GM21447 (cell line): ENCODE results near the gene XIRP2.

Experiments used
- ATAC-seq: cut with Tn5 transposase; IDR thresholded peaks from one replicate; pipeline ENCODE4 v1.9.1; 2021; ENCODE audit not compliant: unreplicated experiment

Gene XIRP2, protein sequence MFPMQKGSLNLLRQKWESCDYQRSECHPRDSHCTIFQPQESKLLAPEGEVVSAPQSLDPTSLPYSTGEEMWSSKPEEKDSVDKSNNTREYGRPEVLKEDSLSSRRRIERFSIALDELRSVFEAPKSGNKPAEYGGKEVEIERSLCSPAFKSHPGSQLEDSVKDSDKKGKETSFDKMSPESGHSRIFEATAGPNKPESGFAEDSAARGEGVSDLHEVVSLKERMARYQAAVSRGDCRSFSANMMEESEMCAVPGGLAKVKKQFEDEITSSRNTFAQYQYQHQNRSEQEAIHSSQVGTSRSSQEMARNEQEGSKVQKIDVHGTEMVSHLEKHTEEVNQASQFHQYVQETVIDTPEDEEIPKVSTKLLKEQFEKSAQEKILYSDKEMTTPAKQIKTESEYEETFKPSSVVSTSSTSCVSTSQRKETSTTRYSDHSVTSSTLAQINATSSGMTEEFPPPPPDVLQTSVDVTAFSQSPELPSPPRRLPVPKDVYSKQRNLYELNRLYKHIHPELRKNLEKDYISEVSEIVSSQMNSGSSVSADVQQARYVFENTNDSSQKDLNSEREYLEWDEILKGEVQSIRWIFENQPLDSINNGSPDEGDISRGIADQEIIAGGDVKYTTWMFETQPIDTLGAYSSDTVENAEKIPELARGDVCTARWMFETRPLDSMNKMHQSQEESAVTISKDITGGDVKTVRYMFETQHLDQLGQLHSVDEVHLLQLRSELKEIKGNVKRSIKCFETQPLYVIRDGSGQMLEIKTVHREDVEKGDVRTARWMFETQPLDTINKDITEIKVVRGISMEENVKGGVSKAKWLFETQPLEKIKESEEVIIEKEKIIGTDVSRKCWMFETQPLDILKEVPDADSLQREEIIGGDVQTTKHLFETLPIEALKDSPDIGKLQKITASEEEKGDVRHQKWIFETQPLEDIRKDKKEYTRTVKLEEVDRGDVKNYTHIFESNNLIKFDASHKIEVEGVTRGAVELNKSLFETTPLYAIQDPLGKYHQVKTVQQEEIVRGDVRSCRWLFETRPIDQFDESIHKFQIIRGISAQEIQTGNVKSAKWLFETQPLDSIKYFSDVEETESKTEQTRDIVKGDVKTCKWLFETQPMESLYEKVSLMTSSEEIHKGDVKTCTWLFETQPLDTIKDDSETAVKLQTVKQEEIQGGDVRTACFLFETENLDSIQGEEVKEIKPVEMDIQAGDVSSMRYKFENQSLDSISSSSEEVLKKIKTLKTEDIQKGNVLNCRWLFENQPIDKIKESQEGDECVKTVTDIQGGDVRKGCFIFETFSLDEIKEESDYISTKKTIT (N-terminal part only)

DNA sequence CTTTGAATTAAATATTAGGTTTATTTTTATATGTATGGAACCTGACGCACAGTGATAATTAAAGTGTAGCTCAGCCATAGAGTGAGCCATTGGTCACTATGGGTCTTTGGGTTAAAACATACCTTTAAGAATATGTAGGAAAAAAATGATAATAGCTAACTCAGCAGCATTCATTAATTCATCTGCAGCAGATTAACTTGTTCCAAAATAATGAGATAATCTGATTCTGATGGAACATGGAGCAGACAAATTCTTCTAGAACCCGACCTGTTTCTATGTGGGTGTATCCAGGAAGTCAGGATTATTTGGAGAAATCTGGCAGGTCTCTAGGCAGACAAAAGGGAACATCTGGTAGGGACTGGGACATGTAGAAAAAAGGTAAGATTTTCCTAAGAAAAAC, at the start of gene XIRP2:
XIRP2 (plus strand) TSS at position 301 of the 400 bp plus-strand sequence. CDS start 15,003 bp downstream, outside the sequence.
- no peak for ATAC-seq

DNA sequence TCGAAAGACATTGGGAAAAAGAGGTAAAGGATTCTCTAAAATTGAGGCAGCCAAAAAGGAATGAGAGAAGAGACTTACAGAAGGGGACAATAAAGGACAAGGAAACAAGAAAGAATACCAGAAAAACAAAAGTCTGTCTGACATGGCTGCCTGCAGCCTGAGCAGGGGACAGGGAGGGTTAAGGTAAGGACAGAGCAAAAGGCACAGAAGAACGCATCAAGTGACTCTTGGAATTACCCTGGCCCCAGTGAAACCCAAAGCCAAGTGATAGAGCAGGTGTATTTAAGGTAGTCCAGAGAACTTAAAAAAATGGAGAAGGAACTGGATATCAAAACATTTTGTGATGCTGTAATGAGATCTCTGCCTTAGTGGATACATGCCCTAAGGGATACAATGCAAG, 47.1 kb upstream of the XIRP2 start:
- no peak for ATAC-seq

DNA sequence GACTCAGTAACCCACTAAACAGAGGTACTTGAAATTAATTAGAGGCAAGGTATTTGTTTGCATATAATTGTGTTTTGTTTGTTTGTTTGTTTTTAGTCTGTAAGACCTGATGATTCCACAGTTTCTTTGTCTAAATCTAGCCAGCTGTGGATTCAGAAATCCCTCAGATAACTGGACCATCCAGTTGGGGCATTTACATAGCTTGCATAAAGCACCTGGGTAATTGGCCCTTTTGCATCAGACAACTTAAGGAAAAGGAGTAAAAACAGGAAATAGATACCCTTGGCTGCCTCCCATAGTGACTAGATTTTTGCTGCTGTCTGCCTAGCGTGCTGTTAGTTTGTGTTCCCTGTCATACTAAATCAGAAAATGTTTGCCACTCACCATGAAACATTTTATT, 46.6 kb upstream of the XIRP2 start:
- ATAC-seq, result no peak

DNA sequence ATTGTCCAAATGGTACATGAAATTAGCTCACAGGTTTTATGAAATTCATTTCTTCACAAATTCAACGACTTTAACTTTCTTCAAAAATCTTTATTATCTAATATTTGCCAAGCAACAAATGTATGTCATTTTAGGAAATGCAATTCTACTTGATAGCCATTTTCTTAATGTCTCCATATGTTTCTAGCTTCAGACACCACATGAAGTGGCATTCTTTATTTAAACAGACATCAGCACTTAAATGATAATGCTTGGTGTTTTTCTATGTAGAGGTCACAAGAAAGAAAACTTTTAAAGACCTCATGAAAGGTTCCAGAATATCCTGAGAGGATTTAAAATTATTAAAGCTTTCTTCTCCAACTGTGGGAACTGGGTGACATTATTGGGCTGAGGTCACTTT, 44.2 kb upstream of the XIRP2 start:
- ATAC-seq, result no peak

DNA sequence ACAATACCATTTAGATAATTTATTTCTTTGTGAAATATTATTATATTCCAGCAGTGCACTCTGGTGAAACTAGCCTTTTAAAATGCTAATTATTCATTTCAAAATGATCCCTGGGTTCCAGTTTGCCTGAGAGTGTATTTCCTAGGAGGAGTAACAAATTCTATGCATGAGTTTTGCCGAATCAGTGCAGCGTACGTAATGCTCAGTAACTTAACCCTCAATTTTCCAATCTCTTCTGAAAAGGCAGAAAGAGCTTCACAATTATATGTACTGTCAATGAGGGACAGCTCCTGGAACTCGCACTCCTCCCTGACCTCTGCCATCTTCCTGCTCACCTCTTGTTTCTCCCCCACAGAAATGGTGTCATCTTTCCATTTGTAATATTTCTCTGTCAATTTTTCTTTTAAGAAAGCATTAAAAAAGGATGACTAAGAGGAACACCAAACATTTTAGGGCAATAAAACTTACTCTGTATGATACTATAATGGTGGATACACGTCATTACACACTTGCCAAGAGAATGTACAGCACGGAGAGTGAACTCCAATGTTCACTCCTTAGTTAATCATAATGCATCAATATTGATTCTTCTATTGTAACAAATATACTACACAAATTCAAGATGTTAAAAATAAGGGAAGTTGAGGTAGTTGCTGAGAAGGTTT, 25.7 kb upstream of the XIRP2 start:
- no peak for ATAC-seq

DNA sequence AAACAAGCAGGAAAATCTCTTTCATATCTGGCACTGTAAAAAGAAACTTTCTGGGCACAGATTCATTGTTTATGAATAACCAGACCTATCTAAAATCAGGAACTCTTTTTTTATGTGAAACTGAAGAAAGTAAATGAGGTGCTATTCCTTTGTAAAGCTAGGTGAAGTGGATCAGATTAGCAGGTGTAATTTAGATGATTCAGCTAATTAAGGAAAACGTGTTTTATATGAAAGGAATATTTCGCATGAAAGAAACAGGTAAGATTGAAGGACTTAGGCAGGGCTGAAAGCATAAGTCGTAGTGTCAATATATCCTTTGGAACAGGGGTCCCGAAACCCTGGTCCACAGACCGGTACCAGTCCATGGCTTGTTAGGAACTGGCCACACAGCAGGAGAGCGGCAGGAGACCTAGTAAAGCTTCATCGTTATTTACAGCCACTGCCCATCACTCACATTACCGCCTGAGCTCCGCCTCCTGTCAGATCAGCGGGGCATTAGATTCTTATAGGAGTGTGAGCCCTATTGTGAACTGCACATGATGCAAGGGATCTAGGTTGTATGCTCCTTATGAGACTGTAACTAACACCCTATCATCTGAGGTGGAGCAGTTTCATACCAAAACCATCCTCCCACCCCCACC, 20.3 kb upstream of the XIRP2 start:
- ATAC-seq, result no peak

DNA sequence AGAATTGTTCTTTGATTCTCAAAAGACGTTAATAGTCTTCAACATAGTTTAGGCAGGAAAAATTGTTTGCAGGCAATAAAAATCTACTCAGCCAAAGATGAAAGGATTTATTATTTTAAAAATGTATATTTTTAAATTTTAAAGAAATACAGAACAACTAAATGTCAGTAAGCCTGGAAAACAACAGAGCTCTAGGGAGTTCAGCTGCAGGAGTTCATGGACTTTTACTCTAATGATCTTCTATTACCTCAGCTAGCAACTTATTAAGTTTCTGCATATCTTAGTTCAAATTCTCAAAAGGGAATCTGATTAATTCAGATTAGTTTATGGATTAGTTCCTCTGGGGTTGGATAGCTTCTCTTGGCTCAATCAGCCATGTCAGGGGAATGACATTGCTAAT, 17.9 kb upstream of the XIRP2 start:
- ATAC-seq, result no peak

DNA sequence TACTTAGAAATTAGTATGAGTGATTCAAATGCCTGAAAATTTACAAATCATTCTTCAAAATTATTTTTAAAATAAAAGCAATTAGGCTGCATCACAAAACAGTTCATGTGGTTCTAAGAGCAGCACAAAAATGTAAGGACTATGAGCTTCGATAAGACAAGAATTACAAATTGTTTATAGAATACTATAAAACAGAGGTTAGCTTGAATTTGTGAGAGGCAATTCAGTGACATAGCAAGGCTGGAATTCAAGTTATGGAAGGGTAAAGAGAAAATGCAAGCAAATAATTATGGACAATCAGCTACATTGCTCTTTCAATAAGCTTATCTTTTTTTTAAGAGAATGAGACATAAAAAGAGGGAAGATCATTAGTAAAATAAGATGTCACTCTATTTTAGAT, 7.1 kb upstream of the XIRP2 start:
- ATAC-seq, result no peak

DNA sequence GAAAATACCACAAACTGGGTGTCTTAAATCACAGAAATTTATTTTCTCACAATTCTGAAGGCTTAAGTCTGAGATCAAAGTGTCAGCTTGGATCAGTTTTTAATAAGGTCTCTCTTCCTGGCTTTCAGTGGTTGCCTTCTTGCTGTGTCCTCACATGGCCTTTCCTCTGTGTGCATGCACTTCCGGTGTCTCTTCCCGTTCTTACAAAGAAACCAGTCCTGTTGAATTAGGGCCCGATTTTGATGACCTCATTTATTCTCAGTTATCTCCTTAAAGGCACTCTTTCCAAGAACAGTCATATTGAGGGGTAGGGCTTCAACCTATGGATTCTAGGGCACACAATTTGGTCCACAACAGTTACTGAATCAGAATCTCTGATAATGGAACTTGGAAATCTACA, 5.4 kb upstream of the XIRP2 start:
- no peak for ATAC-seq

DNA sequence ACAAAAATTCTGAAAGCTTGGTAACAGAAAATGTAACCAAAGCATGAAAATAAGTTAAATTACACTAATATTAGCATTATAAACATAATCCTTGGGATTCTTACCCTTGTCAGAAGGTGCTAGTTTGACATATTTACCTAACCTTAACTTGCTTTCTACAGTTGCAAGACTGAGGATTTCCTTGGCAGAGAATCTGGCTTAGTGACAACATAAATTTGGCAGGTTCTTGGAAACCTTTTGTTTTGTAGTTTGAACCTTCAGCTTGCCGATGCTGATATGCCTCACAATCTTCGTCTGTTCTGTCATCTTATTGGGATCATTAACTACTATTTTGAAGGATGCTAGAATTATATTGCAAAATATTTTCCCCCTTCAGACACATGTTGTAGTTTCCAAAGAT, 3.4 kb downstream of the XIRP2 start:
- no peak for ATAC-seq

DNA sequence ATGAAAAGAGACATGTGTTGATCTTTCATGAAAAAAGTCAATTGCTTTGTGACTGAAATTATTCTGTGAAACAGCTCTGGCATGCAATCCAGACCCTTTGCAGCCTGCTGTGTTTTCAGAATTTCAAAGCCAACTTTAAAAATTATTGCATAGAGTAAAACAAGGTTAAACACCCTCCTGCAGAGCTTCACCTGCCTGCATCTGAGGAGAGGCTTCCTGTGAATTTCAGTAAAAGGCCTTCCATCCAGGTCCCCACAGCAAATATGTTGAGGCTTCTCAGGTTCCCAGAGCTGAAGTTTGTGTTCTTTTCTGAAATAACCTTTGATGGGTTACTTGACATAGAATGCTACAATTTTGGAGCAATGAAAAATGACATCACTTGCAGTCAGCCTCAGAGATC, 4.1 kb downstream of the XIRP2 start:
- ATAC-seq, result no peak

DNA sequence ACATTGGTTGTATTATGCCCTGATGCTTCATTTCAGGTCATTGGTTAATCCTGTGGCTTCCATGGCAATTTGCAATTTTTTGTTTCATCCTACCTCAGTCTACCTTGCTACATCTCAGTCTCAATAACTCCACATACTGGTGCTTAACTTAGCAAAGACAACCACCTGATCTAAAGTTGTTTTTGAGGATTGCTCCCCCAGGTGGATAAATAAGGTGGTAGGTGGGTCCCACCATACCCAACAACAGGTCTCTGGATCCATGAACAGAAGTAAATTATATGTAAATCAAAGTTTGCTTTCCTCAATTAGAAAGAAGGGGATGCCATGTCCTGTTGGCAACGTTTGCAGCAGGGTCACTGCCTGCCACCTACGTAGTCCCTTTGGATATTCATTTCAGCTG, 7.0 kb downstream of the XIRP2 start:
- no peak for ATAC-seq

DNA sequence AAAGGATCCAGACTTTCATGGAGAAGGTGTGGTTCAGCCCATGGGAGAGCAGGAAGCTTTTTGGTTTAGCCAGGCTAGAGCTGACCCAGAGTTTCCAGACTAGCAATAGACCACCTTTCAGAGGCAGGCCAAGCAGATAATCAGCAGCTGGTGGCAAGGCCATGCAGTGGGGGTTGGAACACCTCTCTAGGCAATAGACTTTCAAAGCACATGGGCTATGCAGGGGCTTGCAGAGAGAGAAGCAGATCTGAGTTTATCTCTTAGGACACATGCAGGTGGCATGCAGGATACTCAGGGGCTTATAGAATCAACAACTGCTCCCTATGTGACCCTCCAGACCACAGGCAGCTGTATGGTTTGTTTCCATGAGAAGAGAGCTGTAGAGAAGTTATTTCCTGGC, 9.4 kb downstream of the XIRP2 start:
- ATAC-seq, result no peak

DNA sequence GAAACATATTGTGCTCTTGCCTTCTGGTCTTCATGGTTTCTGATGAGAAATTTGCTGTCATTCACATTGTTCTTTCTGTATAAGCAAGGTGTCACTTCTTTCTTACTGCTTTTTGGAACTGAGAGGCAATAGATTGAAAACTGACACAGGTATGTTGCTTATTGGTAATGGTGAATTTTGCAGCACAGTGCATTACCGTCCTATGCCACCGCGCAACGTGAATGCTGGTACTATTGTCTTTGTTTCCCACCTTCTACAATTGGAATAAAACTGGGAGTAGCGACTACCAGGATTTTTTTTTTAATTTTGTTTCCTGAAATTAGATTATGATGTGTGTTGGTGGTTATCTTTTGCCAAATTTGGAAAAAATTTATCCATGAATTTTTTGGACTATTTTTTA, 11.4 kb downstream of the XIRP2 start:
- no peak for ATAC-seq

DNA sequence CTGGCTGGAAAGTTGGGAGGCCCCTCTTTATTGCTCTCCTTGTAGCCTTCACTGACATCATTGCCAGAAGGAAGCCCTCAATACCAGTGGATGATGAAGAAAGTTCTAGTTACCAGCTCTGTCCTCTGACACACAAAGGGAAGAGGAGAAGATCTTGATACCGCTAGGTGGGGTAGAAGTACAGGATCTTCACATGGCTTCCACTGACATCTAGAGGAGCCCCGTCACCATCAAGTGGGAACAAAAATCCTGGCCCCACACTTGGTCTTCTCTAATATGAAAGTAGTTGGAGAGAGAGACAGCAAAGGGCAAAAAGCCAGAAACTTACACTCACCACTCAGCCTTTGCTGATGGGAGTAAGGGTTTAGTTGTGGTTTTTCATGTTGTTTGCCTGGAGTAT, 12.4 kb downstream of the XIRP2 start:
- ATAC-seq, result no peak

DNA sequence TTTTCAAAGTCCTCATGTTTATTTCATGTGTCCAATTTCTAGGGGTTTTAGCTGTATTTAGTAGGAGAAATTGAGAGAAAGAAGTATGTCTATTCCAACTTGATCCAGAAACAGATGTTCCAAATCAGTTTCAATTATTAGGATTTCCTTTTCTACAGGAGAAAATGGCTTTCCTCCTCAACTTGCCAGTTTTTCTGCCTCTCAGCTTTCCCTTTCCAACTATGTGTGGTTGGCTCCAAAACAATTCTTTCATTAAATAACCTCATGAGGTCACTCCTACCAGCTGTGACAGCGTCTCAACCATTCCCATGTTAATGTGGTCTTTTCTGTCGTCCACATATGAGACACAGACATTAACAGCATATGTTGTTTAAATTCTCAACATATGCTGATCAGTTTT, 13.1 kb downstream of the XIRP2 start:
- ATAC-seq, result no peak

DNA sequence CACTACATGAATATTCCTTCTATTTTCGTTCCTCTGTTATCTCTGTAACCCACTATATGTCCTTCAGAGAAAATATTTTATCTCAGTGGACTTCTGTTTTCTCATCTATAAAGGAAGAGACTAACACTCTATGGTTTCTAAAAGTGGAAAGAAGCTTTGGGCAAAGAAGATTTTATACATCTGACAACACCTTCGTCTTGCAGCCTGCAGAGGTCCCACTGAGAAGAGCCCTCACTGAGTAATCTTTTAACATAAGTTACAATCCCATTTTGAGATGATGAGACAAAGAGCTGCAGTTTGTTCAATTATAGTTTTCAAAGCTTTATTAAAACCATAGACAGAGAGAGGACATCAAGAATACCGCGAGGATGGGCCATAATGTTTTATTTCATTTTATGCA, 28.7 kb downstream of the XIRP2 start:
- ATAC-seq, result no peak

DNA sequence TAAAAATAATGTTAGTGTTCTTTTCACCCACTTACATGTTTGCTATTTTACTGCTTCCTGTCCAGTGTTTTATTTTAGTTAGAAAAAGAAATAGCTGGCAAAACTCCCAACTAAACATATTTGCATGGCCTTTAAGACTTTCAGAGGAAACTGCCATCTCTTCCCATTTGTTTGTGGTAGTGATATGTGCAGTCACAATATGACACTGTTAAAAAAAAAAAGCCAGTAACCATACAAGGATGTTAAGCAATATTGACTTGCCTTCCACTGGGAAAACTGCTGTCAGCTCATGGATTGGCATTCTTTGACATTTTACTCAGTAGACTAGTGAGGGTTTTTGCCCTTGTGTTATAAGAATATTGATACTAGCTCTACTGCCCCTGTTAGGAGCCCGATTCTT, 29.1 kb downstream of the XIRP2 start:
- no peak for ATAC-seq

DNA sequence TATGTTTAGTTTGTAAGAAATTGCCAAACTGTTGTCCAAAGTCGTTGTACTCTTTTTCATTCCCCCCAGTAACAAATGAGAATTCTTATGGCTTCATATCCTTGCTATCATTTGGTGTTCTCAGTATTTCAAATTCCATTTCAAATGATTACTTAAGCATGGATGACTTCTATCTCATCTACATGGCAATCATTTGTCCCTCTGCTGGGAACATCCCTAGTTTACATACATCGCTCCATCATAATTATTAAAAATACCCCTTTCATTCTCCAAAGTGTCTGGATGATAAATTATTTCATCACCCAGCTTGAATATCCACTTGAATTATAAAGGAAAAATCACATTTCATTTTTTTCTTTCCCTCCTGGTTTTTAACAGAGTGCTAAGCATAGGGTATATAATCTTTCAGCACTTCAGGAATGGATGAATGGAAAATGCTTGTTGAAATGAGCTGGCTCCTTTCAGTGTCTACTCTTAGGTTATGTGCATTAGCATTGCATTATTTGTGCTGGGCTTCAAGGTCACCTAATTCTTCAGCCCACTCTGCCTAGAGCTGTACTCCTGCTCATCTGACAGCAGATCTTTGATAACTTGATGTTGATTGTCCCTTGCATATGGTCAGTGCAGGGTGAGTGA, 33.1 kb downstream of the XIRP2 start:
- ATAC-seq, result no peak

DNA sequence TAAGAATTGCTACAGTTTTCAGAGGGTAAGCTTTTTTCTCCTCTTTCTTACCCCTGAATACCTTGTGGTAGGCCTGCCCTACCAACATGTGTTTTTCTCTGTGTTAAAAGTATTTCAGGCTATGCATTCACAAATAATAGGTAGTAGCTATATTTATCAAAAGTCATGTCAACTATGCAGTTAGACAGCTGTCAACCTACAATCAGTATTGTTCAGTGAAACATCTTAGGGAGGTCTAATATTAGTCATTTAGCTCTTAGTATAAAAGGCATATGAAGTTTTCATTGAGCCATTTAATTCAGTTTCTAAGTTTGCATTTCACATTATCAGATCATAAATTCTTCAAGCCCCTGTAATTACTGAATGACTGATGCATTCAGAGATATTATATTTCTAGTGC, 36.7 kb downstream of the XIRP2 start:
- no peak for ATAC-seq
